Stomach (tissue), 9 donors: ENCODE measurements around the gene IL17RB. TPM values are rescaled to one million over a fixed set of nuclear protein-coding genes. Genes with fewer than 3 reads are reported as not detected.

Experiments used
- DNase-seq, 2 donors: peaks; one replicate each; pipeline versions ENCODE4 v3.0.0 to v3.0.0-alpha.2; 2013 to 2019
- H3K27ac ChIP-seq, 5 donors: fragments of 200-600 bp in 4 of 5; sonication (generic) in 4 of 5; one replicate each; pipeline ENCODE4 v1.5.1; 2013 to 2019; ENCODE audit warnings: mild to moderate bottlenecking in 1 of 5, moderate library complexity in 1 of 5
- H3K27me3 ChIP-seq, 3 donors: fragments of 200-600 bp; sonication (generic); one replicate each; pipeline ENCODE4 v1.5.1; 2017 to 2019; ENCODE audit warnings: mixed run types in 1 of 3
- H3K36me3 ChIP-seq, 4 donors: fragments of 200-600 bp; sonication (generic); 1 replicate in 3 of 4; 2 replicates in 1 of 4; pipeline ENCODE4 v1.5.1; 2016 to 2019
- H3K4me1 ChIP-seq, 4 donors: fragments of 200-600 bp; sonication (generic); one replicate each; pipeline ENCODE4 v1.5.1; 2016 to 2019
- H3K4me3 ChIP-seq, 4 donors: fragments of 200-600 bp; sonication (generic) in 3 of 4; one replicate each; pipeline ENCODE4 v1.5.1; 2016 to 2019; ENCODE audit warnings: mild to moderate bottlenecking in 1 of 4
- H3K9me3 ChIP-seq, 4 donors: fragments of 200-600 bp; sonication (generic); one replicate each; pipeline ENCODE4 v1.5.1; 2016 to 2019
- EP300 ChIP-seq: sonication (generic); formaldehyde crosslinking; IDR thresholded peaks from one replicate; pipeline ENCODE4 v1.6.1; 2017; ENCODE audit warnings: antibody characterized with exemption
- POLR2A ChIP-seq, 4 donors: fragments of 450-650 bp; IDR thresholded peaks; one replicate each; pipeline ENCODE4 v1.6.1; 2016; ENCODE audit warnings: antibody characterized with exemption in 4 of 4, control low read depth in 2 of 4, mild to moderate bottlenecking in 1 of 4, moderate library complexity in 1 of 4
- POLR2AphosphoS5 ChIP-seq, 3 donors: sonication (generic); formaldehyde crosslinking; IDR thresholded peaks; one replicate each; pipeline ENCODE4 v1.6.1; 2016; ENCODE audit warnings: antibody characterized with exemption in 3 of 3
- WGBS, 5 donors: extraction: QIAGEN DNeasy Blood & Tissue Kit in 3 of 5; methylation state at CpG; one replicate each; pipeline versions ENCODE4 v1.1.5 to v1.1.7; 2013 to 2018; 5-methylcytosine and 5-hydroxymethylcytosine counted together
- intact Hi-C: fragments of 100-400 bp; cut with DNase I; formaldehyde crosslinking; loops from one replicate; pipeline ENCODE4 v1.15.1; 2023; ENCODE audit warnings: low total_unique reads
- polyA plus RNA-seq, 3 donors: library from polyadenylated mRNA; stranded (reverse); fragments of 200-250 nt; gene quantifications; one replicate each; pipeline ENCODE4 v1.2.3, GENCODE V29; 2013
- small RNA-seq, 4 donors: library from RNA; depleted of rRNA; stranded (forward); fragments of <200 nt; gene quantifications; one replicate each; pipeline ENCODE3, GENCODE V24; 2016
- total RNA-seq, 5 donors: library from RNA; depleted of rRNA; stranded (reverse); fragments of >200 nt; gene quantifications; one replicate each; pipeline versions ENCODE4 v1.1.0 to v1.2.3, GENCODE V29; 2014 to 2016
- TF ChIP-seq, protein P1 (sequence below), 7 experiments: fragments of 450-650 bp in 4 of 7; fragments of 200-600 bp in 3 of 7; sonication (generic) in 3 of 7; IDR thresholded peaks; one replicate each; pipeline ENCODE4 v1.5.1; 2016 to 2019; ENCODE audit warnings: antibody characterized with exemption in 7 of 7, control low read depth in 2 of 7, mild to moderate bottlenecking in 1 of 7
- donor health status: healthy with polysubstance abuse.
- donor health status: Bipolar disorder and iron deficiency.
- donor health status: healthy.

Gene IL17RB
- total and polyA plus RNA-seq, 8 donors: 0.61 to 34.2 (median 3.5) TPM

DNA sequence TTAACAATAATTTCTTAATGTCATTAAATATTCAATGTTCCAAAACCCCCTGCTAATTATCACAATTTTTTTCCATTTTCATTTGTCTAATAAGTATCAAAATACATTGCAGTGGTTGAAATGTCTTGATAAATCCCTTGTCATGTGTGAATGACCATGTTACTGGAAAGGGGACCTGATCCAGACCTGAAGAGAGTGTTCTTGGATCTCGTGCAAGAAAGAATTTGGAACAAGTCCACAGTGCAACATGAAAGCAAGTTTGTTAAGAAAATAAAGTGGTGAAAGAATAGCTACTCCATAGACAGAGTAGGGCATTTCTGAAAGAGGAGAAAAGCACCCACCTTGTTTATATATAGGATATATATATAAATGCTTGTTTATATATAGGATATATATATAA, 55.7 kb downstream of the IL17RB start:
- no peak overlapping the region for H3K4me3 ChIP-seq
- no peaks in the 10 kb centered on the region for H3K4me1 ChIP-seq
- intact Hi-C loops: no loop called here
- no peaks in the 10 kb centered on the region for H3K36me3 ChIP-seq
- TF ChIP-seq EP300: no peak
- TF ChIP-seq, protein P1, sequence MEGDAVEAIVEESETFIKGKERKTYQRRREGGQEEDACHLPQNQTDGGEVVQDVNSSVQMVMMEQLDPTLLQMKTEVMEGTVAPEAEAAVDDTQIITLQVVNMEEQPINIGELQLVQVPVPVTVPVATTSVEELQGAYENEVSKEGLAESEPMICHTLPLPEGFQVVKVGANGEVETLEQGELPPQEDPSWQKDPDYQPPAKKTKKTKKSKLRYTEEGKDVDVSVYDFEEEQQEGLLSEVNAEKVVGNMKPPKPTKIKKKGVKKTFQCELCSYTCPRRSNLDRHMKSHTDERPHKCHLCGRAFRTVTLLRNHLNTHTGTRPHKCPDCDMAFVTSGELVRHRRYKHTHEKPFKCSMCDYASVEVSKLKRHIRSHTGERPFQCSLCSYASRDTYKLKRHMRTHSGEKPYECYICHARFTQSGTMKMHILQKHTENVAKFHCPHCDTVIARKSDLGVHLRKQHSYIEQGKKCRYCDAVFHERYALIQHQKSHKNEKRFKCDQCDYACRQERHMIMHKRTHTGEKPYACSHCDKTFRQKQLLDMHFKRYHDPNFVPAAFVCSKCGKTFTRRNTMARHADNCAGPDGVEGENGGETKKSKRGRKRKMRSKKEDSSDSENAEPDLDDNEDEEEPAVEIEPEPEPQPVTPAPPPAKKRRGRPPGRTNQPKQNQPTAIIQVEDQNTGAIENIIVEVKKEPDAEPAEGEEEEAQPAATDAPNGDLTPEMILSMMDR (IDR thresholded peaks at IDR 0.05): no peak
- no peak for TF ChIP-seq POLR2A (IDR thresholded peaks at IDR 0.05)
- TF ChIP-seq POLR2AphosphoS5 (IDR thresholded peaks at IDR 0.05): no peak
- 7 to 39% (median 16%) methylated on average over 1 of the region's 1 CpG for WGBS, 5 donors
- H3K27me3 ChIP-seq: peaks cover 0 to 16% (median 0%) of the 10 kb centered on the region in 3 donors
- no peaks in the 10 kb centered on the region for H3K9me3 ChIP-seq
- no peak overlapping the region for H3K27ac ChIP-seq
- DNase-seq: no peak

- intact Hi-C loops: no loop called here
Measured at GRCh38 chr3:53902711-53903110, 56.3 kb downstream of the IL17RB start.

GRCh38 chr3:53913401-53913800, 67.0 kb downstream of the IL17RB start:
- DNase-seq: no peak
- no peaks in the 10 kb centered on the region for H3K4me1 ChIP-seq
- WGBS, 5 donors: 81 to 95% (median 87%) methylated on average over 6 to 8 of the region's 8 CpGs
- no peaks in the 10 kb centered on the region for H3K36me3 ChIP-seq
- TF ChIP-seq, protein P1 (IDR thresholded peaks at IDR 0.05): no peak
- TF ChIP-seq EP300 (no peak), POLR2A (IDR thresholded peaks at IDR 0.05) (no peak), POLR2AphosphoS5 (IDR thresholded peaks at IDR 0.05) (no peak)
- H3K9me3 ChIP-seq: no peaks in the 10 kb centered on the region
- peaks cover 0 to 16% (median 0%) of the 10 kb centered on the region in 3 donors for H3K27me3 ChIP-seq
- intact Hi-C loops: no loop called here
- no peak overlapping the region for H3K27ac ChIP-seq
- H3K4me3 ChIP-seq: no peak overlapping the region

More at GRCh38 chr3:53902711-53903110, 56.3 kb downstream of the IL17RB start:
- no peak for TF ChIP-seq EP300
- TF ChIP-seq POLR2A (IDR thresholded peaks at IDR 0.05): no peak
- no peak for TF ChIP-seq POLR2AphosphoS5 (IDR thresholded peaks at IDR 0.05)
- TF ChIP-seq, protein P1 (IDR thresholded peaks at IDR 0.05): no peak
- Histone ChIP-seq H3K36me3 (no peaks in the 10 kb centered on the region), H3K27me3 (peaks cover 0 to 10% (median 0%) of the 10 kb centered on the region in 3 donors), H3K9me3 (no peaks in the 10 kb centered on the region), H3K4me3 (no peak overlapping the region), H3K4me1 (no peaks in the 10 kb centered on the region), H3K27ac (no peak overlapping the region)
- WGBS, 5 donors: 37 to 55% (median 46%) methylated on average over 5 of the region's 5 CpGs
- no peak for DNase-seq

Small RNA genes within 50 kb of the gene (small RNA-seq; reads per million reads assigned to genes)
- 0 reads per million in 4 donors for gene AC012467.1

Other genes starting within 250 kb of the IL17RB start
- gene CHDH, start 149 bp upstream of the IL17RB start, total RNA-seq: 100 to 1,000 TPM in 1 of 5 donors, 10 to 100 TPM in 2, 1 to 10 TPM in 2; 8.2 to 385 (median 13.4) TPM
- gene CHDH, start 149 bp upstream of the IL17RB start, polyA plus RNA-seq: 1 to 10 TPM; 1.7 to 3.7 (median 3.4) TPM
- gene ACTR8, start 35.6 kb downstream of the IL17RB start, total RNA-seq: 100 to 1,000 TPM in 1 of 5 donors, 10 to 100 TPM in 4; 12.5 to 171 (median 25.5) TPM
- 1 to 10 TPM; 6.7 to 9.6 (median 8.3) TPM for gene ACTR8, start 35.6 kb downstream of the IL17RB start, polyA plus RNA-seq
- 100 to 1,000 TPM in 1 of 5 donors, 10 to 100 TPM in 4; 19.4 to 143 (median 53.1) TPM for gene SELENOK, start 45.3 kb downstream of the IL17RB start, total RNA-seq
- 10 to 100 TPM; 83.1 to 92.9 (median 83.9) TPM for gene SELENOK, start 45.3 kb downstream of the IL17RB start, polyA plus RNA-seq